ENCODE measurements around the gene TERF2IP. TPM values are rescaled to one million over a fixed set of nuclear protein-coding genes. Genes with fewer than 3 reads are reported as not detected.

TERF2IP gene
- total and polyA plus RNA-seq, 2 experiments from 2014 or later = 12.0 to 18.0 TPM

DNA sequence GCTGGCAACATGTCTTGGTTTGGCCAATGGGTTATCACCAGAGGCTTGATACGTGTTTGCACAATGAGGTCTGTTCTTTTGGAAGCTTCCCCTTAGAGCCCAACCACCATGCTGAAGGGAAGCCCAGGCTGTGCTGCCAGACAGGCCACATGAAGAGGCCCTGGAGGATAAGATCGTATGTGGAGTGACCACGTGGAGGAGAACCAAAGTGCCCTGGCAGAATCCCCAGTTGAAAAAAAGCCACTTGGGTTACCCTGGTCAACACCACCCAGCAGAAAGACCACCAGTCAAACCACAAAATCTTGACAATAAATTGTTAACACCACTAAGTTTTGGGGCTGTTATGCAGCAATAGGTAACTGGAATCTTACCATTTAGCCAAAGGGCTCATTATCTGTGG lies 17.5 kb upstream of the TERF2IP start:
- Histone ChIP-seq H3K4me3 (no peak overlapping the region), H2AFZ (no peak overlapping the region), H3K9me2 (ENCODE audit: insufficient read depth) (no peaks in the 10 kb centered on the region), H3K4me2 (no peak overlapping the region), H3F3A (replicated peaks; ENCODE audit: low read depth) (peaks cover 14% of the 10 kb centered on the region; the same call in 1 of the 2 replicates), H4K20me1 (replicated peaks; ENCODE audit: insufficient read depth) (no peaks in the 10 kb centered on the region), H3K36me3 (ENCODE audit: insufficient read depth) (peaks cover 92% of the 10 kb centered on the region), H3K27me3 (ENCODE audit: insufficient read depth) (no peaks in the 10 kb centered on the region), H3K4me1 (ENCODE audit: insufficient read depth) (no peaks in the 10 kb centered on the region), H3K79me2 (replicated peaks; ENCODE audit: insufficient read depth) (no peaks in the 10 kb centered on the region), H3K27ac (ENCODE audit: low read depth) (no peak overlapping the region)
- ATAC-seq = no peak
- TF ChIP-seq, protein P1, sequence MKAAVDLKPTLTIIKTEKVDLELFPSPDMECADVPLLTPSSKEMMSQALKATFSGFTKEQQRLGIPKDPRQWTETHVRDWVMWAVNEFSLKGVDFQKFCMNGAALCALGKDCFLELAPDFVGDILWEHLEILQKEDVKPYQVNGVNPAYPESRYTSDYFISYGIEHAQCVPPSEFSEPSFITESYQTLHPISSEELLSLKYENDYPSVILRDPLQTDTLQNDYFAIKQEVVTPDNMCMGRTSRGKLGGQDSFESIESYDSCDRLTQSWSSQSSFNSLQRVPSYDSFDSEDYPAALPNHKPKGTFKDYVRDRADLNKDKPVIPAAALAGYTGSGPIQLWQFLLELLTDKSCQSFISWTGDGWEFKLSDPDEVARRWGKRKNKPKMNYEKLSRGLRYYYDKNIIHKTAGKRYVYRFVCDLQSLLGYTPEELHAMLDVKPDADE (IDR thresholded peaks at IDR 0.05) = no peak
- TF ChIP-seq EZH2phosphoT487 (IDR thresholded peaks at IDR 0.05; ENCODE audit: unreplicated experiment) (no peak), CREB1 (CRISPR knock-in tag; IDR thresholded peaks at IDR 0.05; ENCODE audit: low read depth) (no peak), STAT1 (IDR thresholded peaks at IDR 0.05; ENCODE audit: unreplicated experiment) (no peak), ZNF331 (CRISPR knock-in tag; IDR thresholded peaks at IDR 0.05; ENCODE audit: low read depth) (no peak), NANOG (IDR thresholded peaks at IDR 0.05; ENCODE audit: borderline replicate concordance) (no peak), ZNF114 (CRISPR knock-in tag; IDR thresholded peaks at IDR 0.05) (no peak), REST (IDR thresholded peaks at IDR 0.05; ENCODE audit: unreplicated experiment) (no peak), POLR2AphosphoS5 (IDR thresholded peaks at IDR 0.05; ENCODE audit: low read depth) (no peak), EZH2 (IDR thresholded peaks at IDR 0.05; ENCODE audit: low read depth, unreplicated experiment) (no peak), JUNB (IDR thresholded peaks at IDR 0.05; ENCODE audit: unreplicated experiment) (no peak)
- TF ChIP-seq, protein P2, sequence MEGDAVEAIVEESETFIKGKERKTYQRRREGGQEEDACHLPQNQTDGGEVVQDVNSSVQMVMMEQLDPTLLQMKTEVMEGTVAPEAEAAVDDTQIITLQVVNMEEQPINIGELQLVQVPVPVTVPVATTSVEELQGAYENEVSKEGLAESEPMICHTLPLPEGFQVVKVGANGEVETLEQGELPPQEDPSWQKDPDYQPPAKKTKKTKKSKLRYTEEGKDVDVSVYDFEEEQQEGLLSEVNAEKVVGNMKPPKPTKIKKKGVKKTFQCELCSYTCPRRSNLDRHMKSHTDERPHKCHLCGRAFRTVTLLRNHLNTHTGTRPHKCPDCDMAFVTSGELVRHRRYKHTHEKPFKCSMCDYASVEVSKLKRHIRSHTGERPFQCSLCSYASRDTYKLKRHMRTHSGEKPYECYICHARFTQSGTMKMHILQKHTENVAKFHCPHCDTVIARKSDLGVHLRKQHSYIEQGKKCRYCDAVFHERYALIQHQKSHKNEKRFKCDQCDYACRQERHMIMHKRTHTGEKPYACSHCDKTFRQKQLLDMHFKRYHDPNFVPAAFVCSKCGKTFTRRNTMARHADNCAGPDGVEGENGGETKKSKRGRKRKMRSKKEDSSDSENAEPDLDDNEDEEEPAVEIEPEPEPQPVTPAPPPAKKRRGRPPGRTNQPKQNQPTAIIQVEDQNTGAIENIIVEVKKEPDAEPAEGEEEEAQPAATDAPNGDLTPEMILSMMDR (conservative IDR thresholded peaks at IDR 0.05; ENCODE audit: low read depth in 2 of 2) = no peak
- TF ChIP-seq, protein P3, sequence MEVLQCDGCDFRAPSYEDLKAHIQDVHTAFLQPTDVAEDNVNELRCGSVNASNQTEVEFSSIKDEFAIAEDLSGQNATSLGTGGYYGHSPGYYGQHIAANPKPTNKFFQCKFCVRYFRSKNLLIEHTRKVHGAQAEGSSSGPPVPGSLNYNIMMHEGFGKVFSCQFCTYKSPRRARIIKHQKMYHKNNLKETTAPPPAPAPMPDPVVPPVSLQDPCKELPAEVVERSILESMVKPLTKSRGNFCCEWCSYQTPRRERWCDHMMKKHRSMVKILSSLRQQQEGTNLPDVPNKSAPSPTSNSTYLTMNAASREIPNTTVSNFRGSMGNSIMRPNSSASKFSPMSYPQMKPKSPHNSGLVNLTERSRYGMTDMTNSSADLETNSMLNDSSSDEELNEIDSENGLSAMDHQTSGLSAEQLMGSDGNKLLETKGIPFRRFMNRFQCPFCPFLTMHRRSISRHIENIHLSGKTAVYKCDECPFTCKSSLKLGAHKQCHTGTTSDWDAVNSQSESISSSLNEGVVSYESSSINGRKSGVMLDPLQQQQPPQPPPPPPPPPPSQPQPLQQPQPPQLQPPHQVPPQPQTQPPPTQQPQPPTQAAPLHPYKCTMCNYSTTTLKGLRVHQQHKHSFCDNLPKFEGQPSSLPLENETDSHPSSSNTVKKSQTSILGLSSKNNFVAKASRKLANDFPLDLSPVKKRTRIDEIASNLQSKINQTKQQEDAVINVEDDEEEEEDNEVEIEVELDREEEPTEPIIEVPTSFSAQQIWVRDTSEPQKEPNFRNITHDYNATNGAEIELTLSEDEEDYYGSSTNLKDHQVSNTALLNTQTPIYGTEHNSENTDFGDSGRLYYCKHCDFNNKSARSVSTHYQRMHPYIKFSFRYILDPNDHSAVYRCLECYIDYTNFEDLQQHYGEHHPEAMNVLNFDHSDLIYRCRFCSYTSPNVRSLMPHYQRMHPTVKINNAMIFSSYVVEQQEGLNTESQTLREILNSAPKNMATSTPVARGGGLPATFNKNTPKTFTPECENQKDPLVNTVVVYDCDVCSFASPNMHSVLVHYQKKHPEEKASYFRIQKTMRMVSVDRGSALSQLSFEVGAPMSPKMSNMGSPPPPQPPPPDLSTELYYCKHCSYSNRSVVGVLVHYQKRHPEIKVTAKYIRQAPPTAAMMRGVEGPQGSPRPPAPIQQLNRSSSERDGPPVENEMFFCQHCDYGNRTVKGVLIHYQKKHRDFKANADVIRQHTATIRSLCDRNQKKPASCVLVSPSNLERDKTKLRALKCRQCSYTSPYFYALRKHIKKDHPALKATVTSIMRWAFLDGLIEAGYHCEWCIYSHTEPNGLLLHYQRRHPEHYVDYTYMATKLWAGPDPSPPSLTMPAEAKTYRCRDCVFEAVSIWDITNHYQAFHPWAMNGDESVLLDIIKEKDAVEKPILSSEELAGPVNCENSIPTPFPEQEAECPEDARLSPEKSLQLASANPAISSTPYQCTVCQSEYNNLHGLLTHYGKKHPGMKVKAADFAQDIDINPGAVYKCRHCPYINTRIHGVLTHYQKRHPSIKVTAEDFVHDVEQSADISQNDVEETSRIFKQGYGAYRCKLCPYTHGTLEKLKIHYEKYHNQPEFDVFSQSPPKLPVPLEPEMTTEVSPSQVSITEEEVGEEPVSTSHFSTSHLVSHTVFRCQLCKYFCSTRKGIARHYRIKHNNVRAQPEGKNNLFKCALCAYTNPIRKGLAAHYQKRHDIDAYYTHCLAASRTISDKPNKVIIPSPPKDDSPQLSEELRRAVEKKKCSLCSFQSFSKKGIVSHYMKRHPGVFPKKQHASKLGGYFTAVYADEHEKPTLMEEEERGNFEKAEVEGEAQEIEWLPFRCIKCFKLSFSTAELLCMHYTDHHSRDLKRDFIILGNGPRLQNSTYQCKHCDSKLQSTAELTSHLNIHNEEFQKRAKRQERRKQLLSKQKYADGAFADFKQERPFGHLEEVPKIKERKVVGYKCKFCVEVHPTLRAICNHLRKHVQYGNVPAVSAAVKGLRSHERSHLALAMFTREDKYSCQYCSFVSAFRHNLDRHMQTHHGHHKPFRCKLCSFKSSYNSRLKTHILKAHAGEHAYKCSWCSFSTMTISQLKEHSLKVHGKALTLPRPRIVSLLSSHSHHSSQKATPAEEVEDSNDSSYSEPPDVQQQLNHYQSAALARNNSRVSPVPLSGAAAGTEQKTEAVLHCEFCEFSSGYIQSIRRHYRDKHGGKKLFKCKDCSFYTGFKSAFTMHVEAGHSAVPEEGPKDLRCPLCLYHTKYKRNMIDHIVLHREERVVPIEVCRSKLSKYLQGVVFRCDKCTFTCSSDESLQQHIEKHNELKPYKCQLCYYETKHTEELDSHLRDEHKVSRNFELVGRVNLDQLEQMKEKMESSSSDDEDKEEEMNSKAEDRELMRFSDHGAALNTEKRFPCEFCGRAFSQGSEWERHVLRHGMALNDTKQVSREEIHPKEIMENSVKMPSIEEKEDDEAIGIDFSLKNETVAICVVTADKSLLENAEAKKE (CRISPR knock-in tag; IDR thresholded peaks at IDR 0.05) = no peak
- peaks cover 2% of the 10 kb centered on the region for H3K27me3 Mint-ChIP-seq (ENCODE audit: insufficient read depth, low read depth, poor library complexity)
- no peak overlapping the region for H3K27ac Mint-ChIP-seq
- no peaks in the 10 kb centered on the region for H3K4me1 Mint-ChIP-seq
- no peak overlapping the region for H3K4me3 Mint-ChIP-seq
- no peaks in the 10 kb centered on the region for H3K9me3 Mint-ChIP-seq
- DNase-seq (ENCODE audit: low spot score) = no peak
- H3K36me3 Mint-ChIP-seq (ENCODE audit: low read depth) = peaks cover 95% of the 10 kb centered on the region
